Tibial nerve (tissue), 4 donors: ENCODE results near the gene FCHSD2.

Source experiments
- CTCF ChIP-seq, 5 experiments: fragments of 200-600 bp in 3 of 5; fragments of 450-650 bp in 2 of 5; sonication (generic) in 3 of 5; IDR thresholded peaks; one replicate each; pipeline ENCODE4 v1.5.1; 2016 to 2019; ENCODE audit warnings: antibody characterized with exemption in 5 of 5, mild to moderate bottlenecking in 3 of 5, moderate library complexity in 2 of 5
- EP300 ChIP-seq, 2 donors: sonication (generic); formaldehyde crosslinking; IDR thresholded peaks; one replicate each; pipeline ENCODE4 v1.6.1; 2017; ENCODE audit warnings: antibody characterized with exemption in 2 of 2, mild to moderate bottlenecking in 1 of 2
- POLR2A ChIP-seq, 2 donors: fragments of 450-650 bp; IDR thresholded peaks; one replicate each; pipeline ENCODE4 v1.6.1; 2017; ENCODE audit warnings: antibody characterized with exemption in 2 of 2, mild to moderate bottlenecking in 2 of 2, moderate library complexity in 2 of 2

DNA sequence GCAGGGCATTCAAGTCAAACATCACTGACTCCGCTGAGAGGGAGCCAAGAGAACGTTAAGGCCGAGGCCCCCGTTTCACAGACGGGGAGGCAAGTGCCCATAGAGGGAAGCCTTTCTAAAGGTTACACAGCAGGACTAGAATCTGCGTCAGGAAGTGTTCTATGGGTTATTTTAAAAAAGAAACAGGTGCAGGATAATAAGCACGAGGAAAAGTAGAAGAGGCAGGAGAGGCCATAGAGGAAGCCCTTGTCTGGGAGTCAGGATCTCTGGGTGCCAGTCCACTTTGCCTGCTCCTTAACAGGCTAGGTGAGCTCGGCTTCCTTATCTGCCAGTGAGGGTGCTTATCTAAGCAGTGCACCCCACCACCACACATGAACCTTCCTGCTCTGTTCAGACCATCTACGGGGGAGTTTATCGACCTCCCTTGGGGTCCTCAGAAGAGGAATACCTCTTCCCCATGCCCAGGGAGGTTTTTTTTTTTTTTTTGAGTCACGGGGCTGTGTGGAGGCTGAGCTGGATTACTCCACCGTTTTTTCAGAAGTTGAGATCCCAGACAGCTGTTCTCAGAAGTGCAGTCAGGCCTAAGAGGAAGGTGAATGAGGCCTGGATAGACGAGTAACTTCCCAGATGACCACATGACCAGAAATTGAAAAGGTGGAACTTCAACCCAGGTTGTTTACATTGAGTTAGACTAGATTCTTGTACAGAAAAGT is 1.2 kb upstream of the FCHSD2 start:
- no peak for TF ChIP-seq CTCF (IDR thresholded peaks at IDR 0.05)
- no peak for TF ChIP-seq POLR2A (IDR thresholded peaks at IDR 0.05)
- TF ChIP-seq EP300 (IDR thresholded peaks at IDR 0.05): no peak
